Measurements from ENCODE around the gene SNAP47.

Gene SNAP47

DNA sequence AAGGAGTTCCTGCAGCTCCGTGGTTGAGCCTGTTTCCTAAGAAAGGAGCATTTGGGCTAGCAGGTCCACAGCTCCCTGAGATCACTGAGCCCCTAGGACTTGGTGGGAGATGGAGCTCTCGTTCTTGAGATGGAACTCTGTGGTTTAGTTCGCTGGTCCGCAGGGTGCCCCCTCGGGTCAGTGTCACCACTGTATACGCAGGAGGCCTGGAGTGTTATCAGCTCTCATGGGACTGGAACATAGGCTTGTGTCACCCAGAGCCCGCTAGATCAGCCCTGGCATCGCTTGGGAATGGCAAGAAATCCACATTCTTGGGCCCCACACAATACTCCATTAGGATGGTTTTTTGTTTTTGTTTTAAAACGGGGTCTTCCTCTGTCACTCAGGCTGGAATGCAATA lies 3.6 kb downstream of the SNAP47 start:
- TF ChIP-seq, protein P1, sequence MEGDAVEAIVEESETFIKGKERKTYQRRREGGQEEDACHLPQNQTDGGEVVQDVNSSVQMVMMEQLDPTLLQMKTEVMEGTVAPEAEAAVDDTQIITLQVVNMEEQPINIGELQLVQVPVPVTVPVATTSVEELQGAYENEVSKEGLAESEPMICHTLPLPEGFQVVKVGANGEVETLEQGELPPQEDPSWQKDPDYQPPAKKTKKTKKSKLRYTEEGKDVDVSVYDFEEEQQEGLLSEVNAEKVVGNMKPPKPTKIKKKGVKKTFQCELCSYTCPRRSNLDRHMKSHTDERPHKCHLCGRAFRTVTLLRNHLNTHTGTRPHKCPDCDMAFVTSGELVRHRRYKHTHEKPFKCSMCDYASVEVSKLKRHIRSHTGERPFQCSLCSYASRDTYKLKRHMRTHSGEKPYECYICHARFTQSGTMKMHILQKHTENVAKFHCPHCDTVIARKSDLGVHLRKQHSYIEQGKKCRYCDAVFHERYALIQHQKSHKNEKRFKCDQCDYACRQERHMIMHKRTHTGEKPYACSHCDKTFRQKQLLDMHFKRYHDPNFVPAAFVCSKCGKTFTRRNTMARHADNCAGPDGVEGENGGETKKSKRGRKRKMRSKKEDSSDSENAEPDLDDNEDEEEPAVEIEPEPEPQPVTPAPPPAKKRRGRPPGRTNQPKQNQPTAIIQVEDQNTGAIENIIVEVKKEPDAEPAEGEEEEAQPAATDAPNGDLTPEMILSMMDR (IDR thresholded peaks at IDR 0.05; ENCODE audit: low read depth, low read length), result no peak
- H3K4me3 ChIP-seq (replicated peaks in 1 of 2; ENCODE audit: low read depth in 2 of 2, low read length in 2 of 2), result no peak overlapping the region
- DNase-seq (ENCODE audit: low read depth in 2 of 2), result no peak

DNA sequence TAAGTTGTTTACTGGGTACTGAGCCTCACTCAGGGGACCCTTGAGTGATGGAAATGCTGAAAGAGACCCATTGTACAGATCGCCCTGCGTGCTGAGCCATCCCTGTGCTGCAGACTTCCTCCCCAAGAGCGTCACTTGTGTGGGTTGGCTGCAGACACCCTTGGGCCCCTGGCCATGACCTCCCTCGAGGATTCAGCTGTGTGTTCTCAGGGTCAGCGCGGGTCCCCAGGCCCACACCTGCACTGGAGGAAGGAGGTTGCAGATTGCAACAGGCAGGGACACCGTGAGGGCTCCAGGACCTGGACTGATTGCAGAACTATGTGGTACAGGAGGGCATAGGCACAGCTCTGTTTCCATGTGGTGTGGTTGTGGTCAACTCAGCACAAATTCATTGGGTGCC lies 4.4 kb downstream of the SNAP47 start:
- no peak overlapping the region for H3K4me3 ChIP-seq (replicated peaks in 1 of 2; ENCODE audit: low read depth in 2 of 2, low read length in 2 of 2)
- DNase-seq (ENCODE audit: low read depth in 2 of 2), result no peak
- TF ChIP-seq, protein P1 (IDR thresholded peaks at IDR 0.05; ENCODE audit: low read depth, low read length), result no peak

DNA sequence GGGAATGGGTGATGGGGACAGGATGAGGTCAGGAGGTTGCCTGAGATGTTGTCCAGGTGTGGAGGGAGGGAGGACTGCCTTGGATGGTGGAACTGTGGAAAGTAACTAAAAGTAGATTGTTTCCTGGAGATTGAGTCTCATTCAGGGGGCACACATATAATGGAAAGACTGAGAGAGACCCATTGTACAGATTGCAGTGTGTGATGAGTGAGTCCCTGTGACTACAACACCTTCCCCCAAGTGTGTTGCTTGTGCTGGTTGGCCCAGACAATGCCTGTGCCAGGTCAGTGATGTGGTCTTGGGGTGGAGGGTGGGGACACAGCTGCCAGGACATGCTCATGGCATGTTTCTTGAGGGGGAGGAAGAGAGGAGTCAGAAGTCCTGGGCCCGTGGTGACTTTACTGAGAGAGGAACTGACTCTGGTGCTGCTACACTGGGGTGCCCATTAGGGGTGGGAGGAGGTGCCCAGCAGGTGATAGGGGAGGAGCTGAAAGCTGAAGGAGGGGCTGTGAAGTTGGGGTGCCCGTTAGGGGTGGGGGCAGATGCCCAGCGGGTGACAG lies 5.2 kb downstream of the SNAP47 start:
- TF ChIP-seq, protein P1 (IDR thresholded peaks at IDR 0.05; ENCODE audit: low read depth, low read length), result no peak
- no peak for DNase-seq (ENCODE audit: low read depth in 2 of 2)

DNA sequence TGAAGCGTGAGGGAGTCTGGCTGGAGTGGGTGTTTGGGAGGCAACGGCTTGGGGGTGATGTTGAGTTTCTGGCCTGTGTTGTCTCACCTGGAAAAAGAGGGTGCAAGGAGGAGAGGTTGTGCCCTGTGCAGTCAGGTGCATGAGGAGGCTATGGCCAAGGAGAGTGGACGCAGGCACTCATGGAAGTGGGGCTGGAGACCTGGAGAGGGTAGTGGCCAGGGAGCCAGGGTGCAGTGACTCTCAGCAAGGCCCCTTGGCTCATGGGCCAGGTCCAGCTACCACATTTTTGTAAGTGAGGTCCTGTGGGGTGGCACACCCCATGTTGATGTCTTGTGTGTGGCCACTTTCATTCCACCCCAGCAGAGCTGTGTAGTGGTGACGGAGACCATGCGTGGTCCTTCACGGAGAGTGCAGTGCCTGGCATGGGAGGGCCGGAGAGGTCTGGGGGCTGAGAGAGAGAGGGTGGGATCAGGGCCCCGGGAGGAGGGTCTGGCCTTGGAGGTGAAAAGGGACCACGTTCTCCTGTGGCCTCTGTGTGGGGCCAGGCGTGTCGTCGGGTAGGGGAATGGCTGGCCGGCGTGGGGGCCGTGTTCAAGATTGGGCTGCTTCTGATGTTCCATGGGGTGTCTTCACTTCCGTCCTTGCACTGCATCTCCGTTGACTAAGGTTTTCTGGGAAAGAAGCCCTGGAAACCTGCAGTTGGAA lies 6.1 kb downstream of the SNAP47 start:
- H3K4me3 ChIP-seq (replicated peaks in 1 of 2; ENCODE audit: low read depth in 2 of 2, low read length in 2 of 2), result no peak overlapping the region
- TF ChIP-seq, protein P1 (IDR thresholded peaks at IDR 0.05; ENCODE audit: low read depth, low read length), result no peak
- DNase-seq (ENCODE audit: low read depth in 2 of 2), result no peak

More for the DNA sequence above, 5.2 kb downstream of the SNAP47 start:
- no peak overlapping the region for H3K4me3 ChIP-seq (replicated peaks in 1 of 2; ENCODE audit: low read depth in 2 of 2, low read length in 2 of 2)

DNA sequence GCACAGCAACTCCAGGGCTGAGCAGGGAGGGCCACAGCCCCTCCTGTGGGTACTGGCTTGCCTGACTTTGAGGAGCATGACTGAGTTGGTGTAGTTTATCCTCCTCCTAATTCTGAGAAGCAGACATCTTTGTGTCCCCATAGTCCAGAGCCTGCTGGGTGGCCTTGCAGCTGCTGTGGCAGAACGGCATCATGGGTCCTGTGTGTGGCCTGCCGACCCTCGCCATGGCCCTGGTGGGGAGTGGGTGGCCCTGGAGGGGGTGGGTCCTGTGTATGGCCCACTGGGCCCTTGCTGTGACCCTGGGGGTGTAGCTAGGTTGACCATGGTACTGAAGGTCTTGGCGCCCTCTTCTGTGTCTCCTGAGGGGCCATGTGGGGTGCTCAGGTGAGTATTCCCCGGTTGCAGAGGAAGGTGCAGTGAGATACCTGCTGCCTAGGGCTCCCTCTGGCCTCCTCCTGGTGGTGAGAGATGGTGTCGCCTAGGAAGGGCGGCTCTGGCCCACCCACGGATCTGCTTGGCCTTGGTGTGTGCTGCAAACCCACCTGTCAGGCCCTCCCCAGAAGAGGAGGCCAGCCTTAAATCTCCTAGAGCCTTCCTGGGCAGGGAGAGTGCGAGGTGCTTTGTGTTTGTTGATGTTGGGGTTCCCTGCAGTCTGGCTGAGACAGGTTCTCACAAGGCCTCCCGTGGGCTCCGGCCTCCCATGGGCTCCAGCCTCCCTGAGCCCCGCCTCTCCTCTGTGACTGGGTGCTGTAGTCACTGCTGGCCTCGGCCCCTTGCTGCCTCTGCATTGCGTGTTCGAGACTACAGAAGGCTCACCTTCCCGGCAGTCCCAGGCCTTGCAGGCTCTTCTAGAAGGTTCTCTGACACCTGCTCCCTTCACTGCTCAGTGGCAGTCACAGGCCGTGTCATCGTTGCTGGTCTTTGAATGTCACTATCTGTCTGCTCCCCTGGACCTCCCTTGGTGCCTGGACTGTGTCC lies 7.8 kb downstream of the SNAP47 start:
- no peak for DNase-seq (ENCODE audit: low read depth in 2 of 2)
- TF ChIP-seq, protein P1 (IDR thresholded peaks at IDR 0.05; ENCODE audit: low read depth, low read length), result peak; percentile 12
- H3K4me3 ChIP-seq (replicated peaks in 1 of 2; ENCODE audit: low read depth in 2 of 2, low read length in 2 of 2), result no peak overlapping the region

DNA sequence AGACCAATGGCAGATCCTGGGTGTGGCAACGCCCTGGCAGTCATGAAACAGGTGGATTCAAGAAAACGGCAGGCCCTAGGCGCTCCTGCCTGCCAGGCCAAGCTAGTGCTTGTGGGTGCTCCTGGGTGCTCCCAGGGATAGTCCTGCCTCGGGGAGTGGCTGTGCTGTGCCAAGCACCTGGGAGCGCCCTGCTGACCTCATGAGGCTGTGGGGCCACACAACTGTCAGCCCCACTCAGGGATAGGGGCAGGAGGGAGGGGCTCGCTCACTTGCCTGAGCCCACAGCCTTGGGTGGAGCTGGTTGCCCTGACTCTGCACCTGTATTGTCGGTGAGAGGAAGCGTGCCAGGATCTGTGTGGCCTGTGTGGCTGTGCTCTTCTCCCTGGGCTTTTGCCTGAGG lies 9.4 kb downstream of the SNAP47 start:
- no peak for DNase-seq (ENCODE audit: low read depth in 2 of 2)
- no peak overlapping the region for H3K4me3 ChIP-seq (replicated peaks in 1 of 2; ENCODE audit: low read depth in 2 of 2, low read length in 2 of 2)
- TF ChIP-seq, protein P1 (IDR thresholded peaks at IDR 0.05; ENCODE audit: low read depth, low read length), result no peak
